Neural cell (in vitro differentiated cells): ENCODE data around the gene GNG4.

Source experiments
- CTCF ChIP-seq: fragments of 450-650 bp; IDR thresholded peaks from 2 replicates; pipeline ENCODE4 v1.5.1; 2014; ENCODE audit warnings: antibody characterized with exemption, mild to moderate bottlenecking, moderate library complexity; ENCODE audit not compliant: poor library complexity, severe bottlenecking
- EP300 ChIP-seq: fragments of 450-650 bp; conservative IDR thresholded peaks from 2 replicates; pipeline ENCODE4 v1.6.1; 2014; ENCODE audit warnings: antibody characterized with exemption, mild to moderate bottlenecking, moderate library complexity; ENCODE audit not compliant: poor library complexity, severe bottlenecking
- EZH2 ChIP-seq: fragments of 200-600, 300-800 bp; shearing (Covaris generic), sonication (generic); IDR thresholded peaks from 2 replicates; pipeline ENCODE4 v1.6.1; 2014; ENCODE audit warnings: antibody characterized with exemption, low read length, borderline replicate concordance, mild to moderate bottlenecking; ENCODE audit not compliant: insufficient read depth, poor library complexity, severe bottlenecking
- POLR2AphosphoS5 ChIP-seq: IDR thresholded peaks from 2 replicates; pipeline ENCODE4 v1.6.1; 2012
- RAD21 ChIP-seq: fragments of 450-650 bp; conservative IDR thresholded peaks from 2 replicates; pipeline ENCODE4 v1.6.1; 2014; ENCODE audit warnings: antibody characterized with exemption, mild to moderate bottlenecking, moderate library complexity
- REST ChIP-seq: IDR thresholded peaks from 2 replicates; pipeline ENCODE4 v1.6.1; 2012; ENCODE audit warnings: borderline replicate concordance

GRCh38 chr1:235675152-235675890 lies 25.7 kb upstream of the GNG4 start:
- TF ChIP-seq REST (no peak), CTCF (no peak), POLR2AphosphoS5 (no peak), EP300 (no peak), RAD21 (no peak), EZH2 (no peak)
